VCaP (cell line): ENCODE data around the gene PACS2.

Source experiments
- H3K27ac ChIP-seq: fragments of 450-650 bp; 2 replicates; pipeline ENCODE4 v1.5.1; 2017
- CTCF ChIP-seq: fragments of 450-650 bp; conservative IDR thresholded peaks from 2 replicates; pipeline ENCODE4 v1.5.1; 2017; ENCODE audit warnings: mild to moderate bottlenecking, moderate library complexity

Gene PACS2

GRCh38 chr14:105348169-105348944 lies 33.8 kb downstream of the PACS2 start:
- no peak overlapping the region for H3K27ac ChIP-seq
- no peak for TF ChIP-seq CTCF

GRCh38 chr14:105348945-105349699 lies 34.6 kb downstream of the PACS2 start:
- TF ChIP-seq CTCF, result no peak
- no peak overlapping the region for H3K27ac ChIP-seq

- no peak overlapping the region for H3K27ac ChIP-seq
- no peak for TF ChIP-seq CTCF
These were observed 35.4 kb downstream of the PACS2 start for GRCh38 chr14:105349992-105350391.

- no peak for TF ChIP-seq CTCF
These were observed 36.1 kb downstream of the PACS2 start for GRCh38 chr14:105350450-105351244.

GRCh38 chr14:105351410-105351809 lies 36.9 kb downstream of the PACS2 start:
- TF ChIP-seq CTCF, result no peak
- H3K27ac ChIP-seq, result peak overlapping the region; percentile 52

More at GRCh38 chr14:105350450-105351244, 36.1 kb downstream of the PACS2 start:
- no peak overlapping the region for H3K27ac ChIP-seq

- peak; percentile 88 for TF ChIP-seq CTCF
- peak overlapping the region; percentile 52 for H3K27ac ChIP-seq
These were observed 37.6 kb downstream of the PACS2 start for GRCh38 chr14:105351920-105352851.
